ENCODE data around the gene RAB4A.

The RAB4A gene

DNA sequence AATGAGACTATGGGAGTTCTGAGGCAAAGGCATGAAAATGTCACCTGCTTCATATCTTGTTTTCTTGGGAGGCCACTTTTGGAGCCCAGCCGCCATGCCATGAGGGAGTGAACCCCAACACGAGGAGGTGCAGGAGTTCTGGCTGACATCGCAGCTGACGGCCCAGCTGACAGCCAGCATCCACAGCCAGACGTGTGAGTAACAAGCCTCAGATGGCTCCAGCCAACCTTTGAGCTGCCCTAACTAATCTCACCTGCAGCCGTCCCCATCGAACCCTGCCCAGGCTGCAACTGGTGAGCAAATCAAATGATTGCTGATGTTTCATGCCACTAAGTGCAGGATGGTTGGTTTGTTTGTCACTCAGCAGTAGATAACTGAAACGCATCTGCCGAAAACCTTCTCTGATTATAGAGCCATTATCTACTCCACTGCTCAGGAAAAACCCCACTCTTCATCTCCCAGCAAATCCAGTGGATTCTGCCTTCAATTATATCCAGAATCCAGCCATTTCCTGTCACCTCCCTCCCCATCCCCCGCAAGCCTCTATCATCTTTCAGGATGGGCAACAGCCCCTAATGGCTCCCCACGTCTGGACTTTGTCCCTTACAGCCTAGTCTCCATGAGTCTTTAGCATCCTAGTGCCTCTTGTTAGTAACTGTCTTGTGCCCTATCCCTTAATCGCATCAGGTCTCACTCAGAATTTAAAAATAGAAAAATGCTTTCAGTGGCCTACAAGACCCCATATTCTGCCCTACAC, 18.5 kb upstream of the RAB4A start:
- no peak overlapping the region for H3K4me3 ChIP-seq (ENCODE audit: low read depth, low read length)
- TF ChIP-seq, protein P1, sequence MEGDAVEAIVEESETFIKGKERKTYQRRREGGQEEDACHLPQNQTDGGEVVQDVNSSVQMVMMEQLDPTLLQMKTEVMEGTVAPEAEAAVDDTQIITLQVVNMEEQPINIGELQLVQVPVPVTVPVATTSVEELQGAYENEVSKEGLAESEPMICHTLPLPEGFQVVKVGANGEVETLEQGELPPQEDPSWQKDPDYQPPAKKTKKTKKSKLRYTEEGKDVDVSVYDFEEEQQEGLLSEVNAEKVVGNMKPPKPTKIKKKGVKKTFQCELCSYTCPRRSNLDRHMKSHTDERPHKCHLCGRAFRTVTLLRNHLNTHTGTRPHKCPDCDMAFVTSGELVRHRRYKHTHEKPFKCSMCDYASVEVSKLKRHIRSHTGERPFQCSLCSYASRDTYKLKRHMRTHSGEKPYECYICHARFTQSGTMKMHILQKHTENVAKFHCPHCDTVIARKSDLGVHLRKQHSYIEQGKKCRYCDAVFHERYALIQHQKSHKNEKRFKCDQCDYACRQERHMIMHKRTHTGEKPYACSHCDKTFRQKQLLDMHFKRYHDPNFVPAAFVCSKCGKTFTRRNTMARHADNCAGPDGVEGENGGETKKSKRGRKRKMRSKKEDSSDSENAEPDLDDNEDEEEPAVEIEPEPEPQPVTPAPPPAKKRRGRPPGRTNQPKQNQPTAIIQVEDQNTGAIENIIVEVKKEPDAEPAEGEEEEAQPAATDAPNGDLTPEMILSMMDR (IDR thresholded peaks at IDR 0.05; ENCODE audit: low read depth, low read length), result no peak

DNA sequence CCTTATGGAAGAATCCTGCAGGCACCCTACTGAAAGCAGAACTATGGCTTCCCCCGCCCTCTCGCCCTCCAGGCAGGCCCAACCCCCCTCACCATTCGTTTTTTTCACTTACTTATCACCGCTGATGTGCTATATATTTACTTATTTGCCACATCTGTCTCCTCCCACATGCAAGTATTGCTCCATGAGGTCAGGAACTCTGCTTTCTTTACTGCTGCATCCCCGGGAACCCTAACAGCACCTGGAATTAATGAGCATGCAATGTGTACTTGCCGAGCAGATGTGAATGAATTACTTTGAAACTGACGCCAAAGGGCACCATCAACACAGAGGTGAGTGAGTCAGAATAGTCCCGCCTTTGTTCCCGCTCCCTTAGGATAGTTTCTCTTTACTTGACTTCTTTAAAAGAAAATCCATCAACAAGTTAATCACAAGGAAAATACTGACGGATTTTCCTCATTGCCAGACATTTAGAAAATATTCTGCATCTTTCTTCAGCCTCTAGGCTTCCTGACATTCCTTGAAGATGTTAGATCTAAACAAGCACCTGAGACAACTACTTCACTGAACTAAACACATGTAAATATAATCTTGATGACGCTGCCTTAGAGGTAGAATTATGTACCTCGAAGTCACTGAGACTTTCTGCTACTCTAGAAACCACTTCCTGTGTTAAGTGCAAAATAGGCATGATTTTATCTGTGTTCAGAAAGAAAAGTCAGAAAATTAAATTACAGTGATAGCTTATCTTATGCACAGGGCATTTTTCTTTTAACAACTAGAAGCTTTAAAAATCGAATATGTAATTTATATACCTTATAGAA, 17.5 kb upstream of the RAB4A start:
- TF ChIP-seq, protein P1 (IDR thresholded peaks at IDR 0.05; ENCODE audit: low read depth, low read length), result no peak
- H3K4me3 ChIP-seq (ENCODE audit: low read depth, low read length), result no peak overlapping the region

DNA sequence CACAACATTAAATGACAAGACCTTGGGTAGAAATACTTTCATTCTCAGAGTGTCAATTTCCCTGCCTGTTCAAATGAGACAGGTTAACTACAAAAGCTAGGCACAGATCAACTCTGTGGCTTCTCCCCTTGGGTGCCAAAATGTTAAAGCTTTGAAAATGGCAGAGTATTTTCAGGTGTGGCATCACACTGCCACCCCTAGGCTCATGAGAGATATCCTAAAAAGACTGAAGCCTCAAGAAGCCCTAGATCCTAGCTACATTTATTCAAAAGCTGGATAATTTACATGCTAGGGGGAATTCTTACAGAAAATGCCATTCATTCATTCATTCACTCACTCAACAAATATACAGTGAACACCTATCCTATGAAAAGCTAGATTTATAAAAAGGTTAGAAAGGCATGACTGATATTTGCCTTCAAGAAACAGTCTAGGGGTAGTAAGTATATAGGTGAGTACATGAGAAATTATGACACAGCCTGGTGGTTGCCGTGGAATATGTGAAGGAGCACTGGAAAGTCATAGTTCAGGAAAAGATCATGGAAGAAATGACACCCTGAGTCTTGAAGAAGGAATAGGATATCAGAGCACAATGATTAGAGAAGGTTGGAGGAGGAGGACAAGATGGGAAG, 15.9 kb upstream of the RAB4A start:
- no peak overlapping the region for H3K4me3 ChIP-seq (ENCODE audit: low read depth, low read length)
- TF ChIP-seq, protein P1 (IDR thresholded peaks at IDR 0.05; ENCODE audit: low read depth, low read length), result no peak

DNA sequence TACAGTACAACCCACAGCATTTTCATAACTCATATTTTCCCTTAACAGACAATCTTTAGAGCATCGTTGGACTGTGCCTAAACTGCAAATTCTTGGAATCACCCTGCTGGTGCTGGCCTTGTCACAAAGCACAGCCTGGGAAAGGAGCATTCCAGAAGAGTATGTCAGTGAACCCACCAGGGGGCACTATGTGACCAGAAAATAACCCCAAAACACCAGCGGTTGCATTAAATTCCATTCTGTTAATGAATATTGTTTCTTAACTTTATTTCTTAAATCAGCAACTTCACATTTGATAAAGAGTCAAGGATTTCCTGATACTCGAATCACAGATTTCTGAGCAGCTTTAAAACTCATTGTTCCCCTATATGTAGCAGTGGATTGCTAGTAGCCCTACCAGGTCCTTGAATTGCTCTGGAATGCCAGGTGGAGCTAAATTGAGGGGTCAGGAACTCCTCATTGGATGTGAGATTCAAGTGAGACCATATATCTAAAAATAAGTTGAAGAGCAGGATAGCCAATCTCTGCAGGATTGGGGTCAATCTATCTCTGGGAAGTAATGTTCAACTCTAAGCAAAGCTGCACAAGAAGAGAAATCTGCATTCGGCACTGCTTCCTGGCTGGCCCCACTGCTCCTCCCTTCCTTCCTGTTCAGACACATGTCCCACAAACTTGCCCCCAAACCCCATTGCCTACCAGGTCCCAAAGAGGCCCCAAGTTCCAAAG, 12.7 kb upstream of the RAB4A start:
- H3K4me3 ChIP-seq (ENCODE audit: low read depth, low read length), result no peak overlapping the region
- TF ChIP-seq, protein P1 (IDR thresholded peaks at IDR 0.05; ENCODE audit: low read depth, low read length), result peak; percentile 40; the same call in 1 of the 2 replicates

DNA sequence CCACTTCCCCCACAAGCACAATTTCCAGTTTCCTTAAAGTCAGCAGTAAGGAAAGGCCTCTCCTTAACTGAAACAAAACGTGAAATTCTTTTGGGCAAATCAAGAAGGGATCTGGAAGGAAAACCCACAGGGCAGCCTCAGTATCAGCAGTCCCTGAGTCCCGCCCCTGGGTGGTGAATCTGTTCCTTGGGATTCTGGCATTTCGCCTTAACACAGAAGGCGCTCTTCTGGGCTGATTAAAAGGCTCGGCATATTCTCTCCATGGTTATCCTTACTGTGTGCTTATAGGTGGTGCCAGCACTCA, 12.2 kb upstream of the RAB4A start:
- TF ChIP-seq, protein P1 (IDR thresholded peaks at IDR 0.05; ENCODE audit: low read depth, low read length), result no peak
- no peak overlapping the region for H3K4me3 ChIP-seq (ENCODE audit: low read depth, low read length)

DNA sequence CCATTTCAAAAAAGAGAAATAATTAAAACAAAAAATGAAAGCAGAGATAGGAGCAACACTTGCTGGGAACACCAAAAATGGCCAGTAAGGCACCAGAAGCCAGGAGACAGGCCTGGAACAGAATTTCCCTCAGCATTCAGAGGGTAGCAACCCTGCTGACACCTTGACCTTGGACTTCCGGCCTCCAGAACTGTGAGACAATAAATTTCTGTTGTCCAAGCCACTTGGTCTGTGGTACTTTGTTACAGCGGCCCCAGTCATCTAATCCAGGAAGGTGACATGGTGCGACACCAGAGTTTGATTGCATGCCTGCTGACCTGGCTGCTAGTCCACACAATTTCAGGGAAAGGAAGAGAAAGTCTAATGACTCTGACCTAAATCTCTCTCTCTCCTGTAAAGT, 10.6 kb upstream of the RAB4A start:
- no peak overlapping the region for H3K4me3 ChIP-seq (ENCODE audit: low read depth, low read length)
- TF ChIP-seq, protein P1 (IDR thresholded peaks at IDR 0.05; ENCODE audit: low read depth, low read length), result no peak
